HG03025 (cell line): ENCODE data around the gene VKORC1.

Experiments used
- ATAC-seq: cut with Tn5 transposase; IDR thresholded peaks from one replicate; pipeline ENCODE4 v1.9.1; 2021; ENCODE audit warnings: mild to moderate bottlenecking, moderate library complexity; ENCODE audit not compliant: unreplicated experiment, low FRiP score

The VKORC1 gene

GRCh38 chr16:31072540-31073141 is 22.0 kb downstream of the VKORC1 start:
- ATAC-seq = peak; percentile 1

GRCh38 chr16:31071861-31072260 is 22.7 kb downstream of the VKORC1 start:
- no peak for ATAC-seq

- no peak for ATAC-seq
Measured at GRCh38 chr16:31067342-31067741, 27.3 kb downstream of the VKORC1 start.

GRCh38 chr16:31064882-31065461 is 29.6 kb downstream of the VKORC1 start:
- ATAC-seq = no peak

GRCh38 chr16:31063843-31064611 is 30.6 kb downstream of the VKORC1 start:
- ATAC-seq = no peak

- ATAC-seq = no peak
Measured at GRCh38 chr16:31063495-31063842, 31.1 kb downstream of the VKORC1 start.

GRCh38 chr16:31061813-31062440 is 32.7 kb downstream of the VKORC1 start:
- no peak for ATAC-seq

- no peak for ATAC-seq
Measured at GRCh38 chr16:31061126-31061812, 33.3 kb downstream of the VKORC1 start.

GRCh38 chr16:31055613-31056012 is 39.0 kb downstream of the VKORC1 start:
- ATAC-seq = no peak

GRCh38 chr16:31052114-31052513 is 42.5 kb downstream of the VKORC1 start:
- no peak for ATAC-seq

GRCh38 chr16:31050280-31051030 is 44.1 kb downstream of the VKORC1 start:
- ATAC-seq = no peak

- ATAC-seq = no peak
Measured at GRCh38 chr16:31043898-31044481, 50.6 kb downstream of the VKORC1 start.

- ATAC-seq = no peak
Measured at GRCh38 chr16:31043352-31043751, 51.2 kb downstream of the VKORC1 start.

GRCh38 chr16:31042866-31043265 is 51.7 kb downstream of the VKORC1 start:
- no peak for ATAC-seq
